HG02678 (cell line): ENCODE data around the gene RELN.
A peak's percentile ranks its signal among the peaks of the same experiment; 100 is the strongest.
"Not testable (repeated sequence)": the region's sequence is repeated elsewhere in the genome, so short reads cannot be mapped to it uniquely, and the experiment has no call there.

Source experiments
- ATAC-seq: cut with Tn5 transposase; IDR thresholded peaks from one replicate; pipeline ENCODE4 v1.9.1; 2021; ENCODE audit warnings: mild to moderate bottlenecking, moderate library complexity; ENCODE audit not compliant: unreplicated experiment

Gene RELN

DNA sequence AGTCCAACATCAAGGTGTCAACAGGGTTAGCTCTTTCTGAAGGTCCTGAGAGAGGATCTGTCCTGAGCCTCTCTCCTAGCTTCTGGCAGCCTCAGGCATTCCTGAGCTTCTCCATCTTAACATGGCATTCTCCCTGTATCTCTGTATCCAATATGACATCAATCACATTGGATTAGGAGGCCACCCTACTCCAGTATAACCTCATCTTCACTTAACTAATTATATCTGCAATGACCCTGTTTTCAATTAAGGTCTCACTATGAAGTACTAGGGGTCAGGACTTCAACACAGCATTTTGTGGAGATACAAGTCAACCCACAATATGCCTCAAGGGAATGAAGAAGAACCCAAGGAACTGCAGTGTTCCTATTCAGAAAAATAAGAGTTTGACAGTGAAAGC, 133.8 kb downstream of the RELN start:
- ATAC-seq, result no peak

- ATAC-seq, result no peak
Observed at GRCh38 chr7:103854611-103855010, 134.8 kb downstream of the RELN start.

DNA sequence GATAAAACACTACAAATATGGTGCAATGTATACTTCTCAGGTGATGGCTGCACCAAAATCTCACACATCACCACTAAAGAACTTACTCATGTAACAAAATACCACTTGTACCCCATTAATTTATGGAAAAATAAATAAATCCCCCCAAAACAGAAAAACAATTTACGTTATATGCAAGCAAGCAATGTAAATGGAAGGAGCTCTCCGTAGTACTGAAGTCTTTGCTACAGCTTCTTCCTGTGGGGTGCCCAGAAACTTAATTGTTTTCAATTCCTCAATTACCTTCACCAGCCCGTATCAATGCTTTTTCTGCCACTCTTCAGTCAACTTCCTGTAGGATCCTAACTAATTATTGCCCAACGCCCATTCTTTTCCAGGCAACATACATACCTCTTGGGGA, 138.1 kb downstream of the RELN start:
- no peak for ATAC-seq

- ATAC-seq, result no peak
Observed at GRCh38 chr7:103843689-103844480, 145.6 kb downstream of the RELN start.

- ATAC-seq, result no peak
Observed at GRCh38 chr7:103833401-103833800, 156.1 kb downstream of the RELN start.

GRCh38 chr7:103832438-103832837, 157.0 kb downstream of the RELN start:
- ATAC-seq, result no peak

- no peak for ATAC-seq
Observed at GRCh38 chr7:103824251-103824650, 165.2 kb downstream of the RELN start.

DNA sequence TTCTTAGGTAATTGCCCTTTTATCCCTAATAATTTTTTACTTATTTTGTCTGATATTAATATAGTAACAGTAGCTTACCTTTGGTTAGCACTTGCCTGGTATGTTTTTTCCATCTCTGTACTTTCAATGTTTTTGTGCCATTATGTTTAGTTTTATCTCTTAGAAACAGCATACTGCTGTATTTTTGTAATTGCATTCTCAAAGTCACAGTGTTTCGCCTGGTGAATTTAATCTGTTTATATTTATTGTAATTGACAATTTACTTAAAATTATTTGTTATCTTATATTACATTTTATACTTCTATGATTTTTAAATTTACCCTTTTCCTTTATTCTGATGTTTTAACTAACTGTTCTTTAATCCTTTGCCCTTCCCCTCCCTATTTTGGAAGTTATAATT, 166.4 kb downstream of the RELN start:
- ATAC-seq, result no peak

DNA sequence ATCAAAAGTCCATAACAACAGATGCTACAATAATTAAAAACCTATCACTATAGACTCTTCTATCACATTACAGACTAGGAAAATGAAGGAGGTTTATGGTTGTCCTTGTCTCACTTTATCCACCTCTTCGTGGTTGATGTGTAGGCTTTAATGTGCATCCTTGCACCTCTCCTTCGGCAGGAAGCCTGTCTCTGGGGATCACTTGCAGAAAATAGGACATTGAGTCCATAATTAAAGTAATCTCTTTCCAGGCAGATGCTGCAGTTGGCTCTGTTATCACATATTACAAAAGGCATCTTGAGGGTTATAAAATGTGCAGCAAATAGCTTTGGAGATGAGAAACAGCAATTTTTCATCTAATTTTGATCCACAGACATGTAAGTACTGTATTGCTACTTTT, 168.4 kb downstream of the RELN start:
- ATAC-seq, result no peak

- ATAC-seq, result not testable (repeated sequence)
Observed at GRCh38 chr7:103815972-103816371, 173.5 kb downstream of the RELN start.

DNA sequence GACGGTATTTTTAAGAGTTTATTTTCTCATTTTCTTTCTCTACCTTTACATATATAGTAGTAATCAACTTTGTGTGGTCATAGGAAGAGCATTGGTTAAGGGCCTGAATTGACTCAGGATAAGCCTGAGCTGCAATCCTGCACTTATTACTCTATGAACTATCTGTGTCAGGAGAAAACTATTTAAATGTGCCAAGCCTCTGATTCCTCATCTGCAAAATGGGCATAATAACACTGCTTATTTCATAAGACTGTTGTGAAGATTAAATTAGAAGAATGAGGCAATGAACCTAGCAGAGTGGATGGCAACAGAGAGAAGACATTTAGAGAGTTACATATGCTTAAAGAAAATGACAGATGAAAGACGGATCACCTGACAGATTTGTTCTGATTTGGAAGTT, 175.5 kb downstream of the RELN start:
- no peak for ATAC-seq

GRCh38 chr7:103811997-103812396, 177.5 kb downstream of the RELN start:
- peak; percentile 63 for ATAC-seq

DNA sequence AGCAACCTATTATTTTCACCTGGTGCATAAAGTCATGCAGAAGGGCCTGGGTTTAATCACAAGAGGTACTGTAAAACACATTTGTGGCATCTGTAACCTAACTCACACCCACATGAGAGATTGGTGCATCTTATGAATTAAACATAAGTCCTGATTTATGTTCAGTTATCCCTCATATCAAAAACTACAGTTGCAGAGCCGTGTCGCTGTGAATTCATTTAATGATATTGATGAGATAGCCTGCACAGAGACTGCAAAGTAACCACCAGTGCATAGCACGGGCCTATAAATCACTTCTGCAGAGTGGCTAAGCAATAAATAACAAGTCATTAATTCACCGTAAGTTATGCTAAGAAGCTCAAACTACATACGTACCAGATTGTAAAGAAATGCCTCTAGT, 178.2 kb downstream of the RELN start:
- no peak for ATAC-seq

GRCh38 chr7:103810112-103810744, 179.2 kb downstream of the RELN start:
- peak; percentile 61 for ATAC-seq

DNA sequence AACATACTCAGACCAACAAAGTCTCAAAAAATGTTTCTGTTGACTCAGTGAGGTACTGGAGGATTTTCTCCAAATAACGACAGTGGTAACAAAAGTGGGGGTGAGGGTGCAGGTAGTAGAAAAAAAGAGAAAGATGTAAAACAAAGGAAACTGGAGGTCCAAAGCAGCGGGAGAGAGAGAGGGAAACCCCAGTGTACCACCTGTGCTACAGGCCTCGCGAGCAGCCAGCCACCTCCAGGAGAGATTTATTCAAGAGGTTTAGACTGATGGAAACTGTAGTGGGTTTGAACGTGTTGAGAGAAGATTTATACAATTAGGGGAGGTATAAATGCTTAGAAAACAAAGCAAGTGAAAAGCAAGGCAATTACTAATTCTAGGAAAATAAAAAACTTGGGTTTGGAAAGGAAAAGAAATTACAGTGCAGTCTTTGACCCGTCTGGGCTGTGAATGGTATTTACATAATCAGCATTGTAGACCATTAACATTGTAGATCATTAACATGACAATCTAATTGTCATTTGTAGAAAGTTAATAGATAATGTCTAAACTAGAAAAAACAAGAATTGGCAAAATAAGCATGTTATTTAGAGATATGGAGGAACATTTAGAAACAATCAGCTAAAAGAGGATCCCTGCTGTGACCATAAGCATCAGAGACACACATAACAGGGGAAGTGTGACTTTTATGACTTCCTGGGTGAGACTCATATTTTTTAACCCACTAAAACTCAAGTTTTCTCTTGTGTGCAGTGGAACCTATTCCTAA, 180.0 kb downstream of the RELN start:
- ATAC-seq, result peak; percentile 53

- ATAC-seq, result no peak
Observed at GRCh38 chr7:103805346-103805745, 184.1 kb downstream of the RELN start.

DNA sequence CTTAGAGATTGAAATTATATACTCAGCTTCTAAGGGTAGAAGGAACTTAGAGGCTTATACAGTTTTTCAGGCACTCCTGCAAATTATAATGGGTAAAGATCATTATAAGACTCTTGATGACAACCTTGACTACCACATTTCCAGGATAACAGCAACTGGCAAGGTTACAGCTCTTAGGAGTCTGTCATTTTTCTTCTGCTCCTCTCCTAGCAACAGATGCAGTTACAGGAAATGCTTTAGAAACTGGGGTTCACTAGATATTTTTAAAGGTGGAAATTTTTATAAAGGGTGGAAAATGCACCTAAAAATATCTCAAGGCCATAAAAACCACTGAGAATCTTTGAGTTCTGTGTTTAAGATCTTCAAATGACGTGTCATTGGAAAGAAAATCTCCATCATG, 185.8 kb downstream of the RELN start:
- ATAC-seq, result no peak

- ATAC-seq, result peak; percentile 56
Observed at GRCh38 chr7:103799298-103799697, 190.2 kb downstream of the RELN start.

DNA sequence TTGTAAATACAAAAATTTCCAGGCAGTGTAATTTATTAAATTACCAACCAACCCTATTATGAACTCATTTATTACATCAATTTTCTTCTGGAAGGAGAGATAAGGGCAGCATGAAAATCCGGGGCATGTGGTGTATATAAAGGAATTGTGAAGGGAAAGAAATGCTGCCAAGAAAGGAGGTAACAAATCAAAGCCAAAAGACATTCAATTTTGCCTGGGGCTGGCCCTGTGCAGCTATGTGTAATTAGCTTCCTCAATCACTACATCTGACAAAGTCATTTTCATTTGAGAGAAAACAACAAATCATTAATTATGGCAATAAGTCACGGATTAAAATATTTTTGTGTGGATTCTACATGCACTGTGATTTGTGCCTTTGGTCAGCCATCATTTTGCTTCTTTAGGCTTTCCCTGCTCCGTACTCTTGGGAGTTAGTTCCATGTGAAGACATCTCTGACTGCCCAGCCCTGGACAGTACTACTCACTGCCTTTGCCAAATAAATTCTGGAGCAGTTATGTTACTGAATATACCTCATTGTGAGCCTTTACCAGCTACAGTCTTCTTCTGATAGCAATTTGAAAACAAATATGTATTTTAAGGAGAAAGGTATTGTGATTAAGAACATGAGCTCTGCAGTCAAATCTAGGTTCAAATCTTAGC, 191.7 kb downstream of the RELN start:
- no peak for ATAC-seq

DNA sequence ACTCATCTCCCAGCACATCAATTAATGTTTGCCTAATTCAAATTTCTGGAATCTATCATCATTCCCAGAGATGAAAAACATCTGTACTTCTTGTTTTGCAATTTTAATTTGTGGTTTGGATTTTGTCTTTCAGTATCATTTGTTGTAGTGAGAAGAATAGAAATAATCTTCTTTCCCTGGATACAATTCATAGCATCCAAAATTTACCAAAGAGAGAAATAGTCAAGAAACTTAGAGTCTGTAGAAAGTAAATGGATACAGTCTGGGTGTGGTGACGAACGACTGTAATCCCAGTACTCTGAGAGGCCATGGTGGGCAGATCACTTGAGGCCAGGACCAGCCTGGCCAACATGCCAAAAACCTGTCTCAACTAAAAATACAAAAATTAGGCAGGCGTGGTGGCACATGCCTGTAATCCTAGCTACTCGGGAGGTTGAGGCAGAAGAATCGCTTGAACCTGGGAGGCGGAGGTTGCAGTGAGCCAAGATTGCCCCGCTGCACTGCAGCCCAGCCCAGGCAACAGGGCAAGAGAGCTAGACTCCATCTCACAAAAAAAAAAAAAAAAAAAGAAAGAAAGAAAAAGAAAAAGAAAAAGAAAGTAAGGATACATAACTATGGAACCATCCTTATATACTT, 193.0 kb downstream of the RELN start:
- ATAC-seq, result no peak

- ATAC-seq, result no peak
Observed at GRCh38 chr7:103795787-103796186, 193.7 kb downstream of the RELN start.
